ENCODE data around the gene PEX16.
A peak's percentile ranks its signal among the peaks of the same experiment; 100 is the strongest.
"Not testable (repeated sequence)": the region's sequence is repeated elsewhere in the genome, so short reads cannot be mapped to it uniquely, and the experiment has no call there.

Gene PEX16

GRCh38 chr11:45918331-45918941 is 759 bp upstream of the PEX16 start:
- peak; percentile 33 for DNase-seq (ENCODE audit: low read depth, low spot score)

- DNase-seq (ENCODE audit: low read depth, low spot score), result no peak
Measured at GRCh38 chr11:45917286-45917622, 423 bp downstream of the PEX16 start.

GRCh38 chr11:45915446-45915845 is 2.2 kb downstream of the PEX16 start:
- no peak for DNase-seq (ENCODE audit: low read depth, low spot score)

GRCh38 chr11:45913942-45914635 is 3.6 kb downstream of the PEX16 start:
- no peak for DNase-seq (ENCODE audit: low read depth, low spot score)

- no peak for DNase-seq (ENCODE audit: low read depth, low spot score)
Measured at GRCh38 chr11:45913514-45913913, 4.2 kb downstream of the PEX16 start.

- no peak for DNase-seq (ENCODE audit: low read depth, low spot score)
Measured at GRCh38 chr11:45910623-45911022, 7.1 kb downstream of the PEX16 start.

GRCh38 chr11:45909594-45910475 is 7.8 kb downstream of the PEX16 start:
- no peak for DNase-seq (ENCODE audit: low read depth, low spot score)

- DNase-seq (ENCODE audit: low read depth, low spot score), result no peak
Measured at GRCh38 chr11:45907911-45908370, 9.7 kb downstream of the PEX16 start.

- DNase-seq (ENCODE audit: low read depth, low spot score), result no peak
Measured at GRCh38 chr11:45906965-45907611, 10.6 kb downstream of the PEX16 start, which contains the start of gene FREY1. Gene FREY1 (minus strand): TSS chr11:45907271. CDS start chr11:45907245, 26 bp downstream.

- no peak for DNase-seq (ENCODE audit: low read depth, low spot score)
Measured at GRCh38 chr11:45906096-45906682, 11.5 kb downstream of the PEX16 start.

- not testable (repeated sequence) for DNase-seq (ENCODE audit: low read depth, low spot score)
Measured at GRCh38 chr11:45905576-45905975, 12.1 kb downstream of the PEX16 start.

GRCh38 chr11:45905095-45905494 is 12.6 kb downstream of the PEX16 start:
- no peak for DNase-seq (ENCODE audit: low read depth, low spot score)

- DNase-seq (ENCODE audit: low read depth, low spot score), result no peak
Measured at GRCh38 chr11:45904309-45904915, 13.3 kb downstream of the PEX16 start.

GRCh38 chr11:45902452-45903380 is 15.0 kb downstream of the PEX16 start:
- no peak for DNase-seq (ENCODE audit: low read depth, low spot score)

GRCh38 chr11:45901626-45902025 is 16.1 kb downstream of the PEX16 start:
- no peak for DNase-seq (ENCODE audit: low read depth, low spot score)

GRCh38 chr11:45900916-45901617 is 16.6 kb downstream of the PEX16 start:
- no peak for DNase-seq (ENCODE audit: low read depth, low spot score)

- DNase-seq (ENCODE audit: low read depth, low spot score), result not testable (repeated sequence)
Measured at GRCh38 chr11:45900175-45900800, 17.4 kb downstream of the PEX16 start.

GRCh38 chr11:45899448-45900174 is 18.1 kb downstream of the PEX16 start:
- DNase-seq (ENCODE audit: low read depth, low spot score), result no peak
